ENCODE results near the gene GRM1. TPM values are rescaled to one million over a fixed set of nuclear protein-coding genes. Genes with fewer than 3 reads are reported as not detected.

Gene GRM1
- total RNA-seq, 4 donors from 2014 or later = under 0.01 to 0.19 TPM; not detected in 2

- Histone ChIP-seq H3K4me3 (no peak overlapping the region), H3K27me3 (no peaks in the 10 kb centered on the region), H3K36me3 (no peaks in the 10 kb centered on the region), H3K9me3 (no peaks in the 10 kb centered on the region), H3K27ac (replicated peaks in 1 of 4) (no peak overlapping the region), H3K4me1 (no peaks in the 10 kb centered on the region)
- intact Hi-C loops (cut with DNase I) = no loop called here
- WGBS = 63% methylated on average over 4 of the region's 4 CpGs
- TF ChIP-seq POLR2A (IDR thresholded peaks at IDR 0.05; ENCODE audit: low read depth) = no peak
- TF ChIP-seq, protein P1, sequence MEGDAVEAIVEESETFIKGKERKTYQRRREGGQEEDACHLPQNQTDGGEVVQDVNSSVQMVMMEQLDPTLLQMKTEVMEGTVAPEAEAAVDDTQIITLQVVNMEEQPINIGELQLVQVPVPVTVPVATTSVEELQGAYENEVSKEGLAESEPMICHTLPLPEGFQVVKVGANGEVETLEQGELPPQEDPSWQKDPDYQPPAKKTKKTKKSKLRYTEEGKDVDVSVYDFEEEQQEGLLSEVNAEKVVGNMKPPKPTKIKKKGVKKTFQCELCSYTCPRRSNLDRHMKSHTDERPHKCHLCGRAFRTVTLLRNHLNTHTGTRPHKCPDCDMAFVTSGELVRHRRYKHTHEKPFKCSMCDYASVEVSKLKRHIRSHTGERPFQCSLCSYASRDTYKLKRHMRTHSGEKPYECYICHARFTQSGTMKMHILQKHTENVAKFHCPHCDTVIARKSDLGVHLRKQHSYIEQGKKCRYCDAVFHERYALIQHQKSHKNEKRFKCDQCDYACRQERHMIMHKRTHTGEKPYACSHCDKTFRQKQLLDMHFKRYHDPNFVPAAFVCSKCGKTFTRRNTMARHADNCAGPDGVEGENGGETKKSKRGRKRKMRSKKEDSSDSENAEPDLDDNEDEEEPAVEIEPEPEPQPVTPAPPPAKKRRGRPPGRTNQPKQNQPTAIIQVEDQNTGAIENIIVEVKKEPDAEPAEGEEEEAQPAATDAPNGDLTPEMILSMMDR (IDR thresholded peaks at IDR 0.05) = no peak
- no peak for TF ChIP-seq EP300 (IDR thresholded peaks at IDR 0.05)
- TF ChIP-seq POLR2AphosphoS5 (IDR thresholded peaks at IDR 0.05) = no peak
- no peak for DNase-seq (ENCODE audit: extremely low spot score)
Observed at GRCh38 chr6:146194434-146194833, 165.6 kb downstream of the GRM1 start.

DNA sequence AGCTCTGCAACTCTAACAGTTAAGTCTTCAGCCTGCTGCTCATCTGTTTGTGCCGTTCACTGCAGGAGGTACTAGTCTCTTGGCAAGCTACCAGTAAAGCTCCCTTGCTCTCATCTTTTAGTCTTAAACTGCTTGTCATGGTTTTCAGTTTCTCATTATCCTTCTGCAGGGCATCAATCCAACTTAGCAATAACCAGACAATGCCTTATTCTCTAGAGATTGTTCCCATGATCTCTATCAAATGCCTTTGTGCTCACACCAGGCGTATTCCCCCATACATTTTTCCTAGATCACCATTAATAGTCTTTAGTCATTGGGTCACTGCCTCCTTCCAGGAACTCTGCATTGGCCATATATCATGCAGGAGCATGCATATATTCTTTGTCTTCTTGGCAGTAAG lies 171.3 kb downstream of the GRM1 start:
- intact Hi-C loops (cut with DNase I) = no loop called here

GRCh38 chr6:146202570-146202969 lies 173.7 kb downstream of the GRM1 start:
- DNase-seq (ENCODE audit: extremely low spot score) = no peak
- H3K4me1 ChIP-seq = no peaks in the 10 kb centered on the region
- no peaks in the 10 kb centered on the region for H3K36me3 ChIP-seq
- H3K27ac ChIP-seq (replicated peaks in 1 of 4) = no peak overlapping the region
- H3K27me3 ChIP-seq = no peaks in the 10 kb centered on the region
- 87% methylated on average over 9 of the region's 9 CpGs for WGBS
- TF ChIP-seq POLR2A (IDR thresholded peaks at IDR 0.05; ENCODE audit: low read depth) (no peak), POLR2AphosphoS5 (IDR thresholded peaks at IDR 0.05) (no peak)
- TF ChIP-seq, protein P1 (IDR thresholded peaks at IDR 0.05) = no peak
- intact Hi-C loops (cut with DNase I) = no loop called here
- H3K9me3 ChIP-seq = no peaks in the 10 kb centered on the region
- H3K4me3 ChIP-seq = no peak overlapping the region

More for the DNA sequence above, 171.3 kb downstream of the GRM1 start:
- Histone ChIP-seq H3K9me3 (no peaks in the 10 kb centered on the region), H3K27ac (replicated peaks in 1 of 4) (no peak overlapping the region), H3K27me3 (no peaks in the 10 kb centered on the region), H3K36me3 (no peaks in the 10 kb centered on the region), H3K4me1 (no peaks in the 10 kb centered on the region), H3K4me3 (no peak overlapping the region)
- 41% methylated on average over 2 of the region's 2 CpGs for WGBS
- no peak for DNase-seq (ENCODE audit: extremely low spot score)
- TF ChIP-seq POLR2AphosphoS5 (IDR thresholded peaks at IDR 0.05) (no peak), EP300 (IDR thresholded peaks at IDR 0.05) (no peak), POLR2A (IDR thresholded peaks at IDR 0.05; ENCODE audit: low read depth) (no peak)
- TF ChIP-seq, protein P1 (IDR thresholded peaks at IDR 0.05) = no peak

- WGBS = 84% methylated on average over 3 of the region's 3 CpGs
- no peak overlapping the region for H3K27ac ChIP-seq (replicated peaks in 1 of 4)
- H3K4me3 ChIP-seq = no peak overlapping the region
- TF ChIP-seq EP300 (IDR thresholded peaks at IDR 0.05) (no peak), POLR2AphosphoS5 (IDR thresholded peaks at IDR 0.05) (no peak), POLR2A (IDR thresholded peaks at IDR 0.05; ENCODE audit: low read depth) (no peak)
- TF ChIP-seq, protein P1 (IDR thresholded peaks at IDR 0.05) = no peak
- H3K4me1 ChIP-seq = no peaks in the 10 kb centered on the region
- no peaks in the 10 kb centered on the region for H3K36me3 ChIP-seq
- no peaks in the 10 kb centered on the region for H3K9me3 ChIP-seq
- DNase-seq (ENCODE audit: extremely low spot score) = no peak
- intact Hi-C loops (cut with DNase I) = no loop called here
- no peaks in the 10 kb centered on the region for H3K27me3 ChIP-seq
Observed at GRCh38 chr6:146209942-146210341, 181.1 kb downstream of the GRM1 start.

DNA sequence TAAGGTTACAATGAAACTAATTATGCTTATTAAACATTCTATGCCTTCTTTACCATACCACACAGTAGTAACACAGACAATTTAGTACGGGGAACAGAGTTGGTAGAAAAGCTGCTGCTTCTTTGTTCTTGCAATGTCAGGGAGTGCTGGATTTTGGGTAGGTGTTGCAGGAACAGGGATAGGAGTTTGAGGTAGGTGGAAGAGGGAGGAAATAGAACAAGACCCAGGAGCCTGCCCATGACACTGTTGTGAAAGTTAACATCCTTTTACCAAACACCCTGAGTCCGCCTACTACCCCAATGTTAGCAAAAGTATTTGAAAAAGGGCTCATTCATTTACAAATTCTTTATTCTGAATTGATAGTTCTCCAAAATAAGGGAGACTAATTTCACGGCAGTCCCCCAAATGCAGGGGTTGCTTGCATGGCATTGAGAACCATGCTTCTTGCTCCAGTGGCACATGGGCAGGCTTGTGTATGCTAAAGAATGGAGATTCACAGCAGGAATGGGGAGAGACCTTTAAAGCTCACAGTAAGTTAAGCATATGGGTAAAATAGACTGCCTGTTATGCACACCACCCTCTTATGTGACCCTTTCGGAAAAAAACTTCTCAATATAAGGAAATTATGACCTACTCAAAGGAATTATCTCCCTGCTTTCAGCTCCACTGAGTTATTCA lies 181.7 kb downstream of the GRM1 start:
- Histone ChIP-seq H3K27me3 (no peaks in the 10 kb centered on the region), H3K9me3 (no peaks in the 10 kb centered on the region), H3K4me3 (no peak overlapping the region), H3K4me1 (no peaks in the 10 kb centered on the region), H3K27ac (replicated peaks in 1 of 4) (no peak overlapping the region), H3K36me3 (no peaks in the 10 kb centered on the region)
- no peak for DNase-seq (ENCODE audit: extremely low spot score)
- intact Hi-C loops (cut with DNase I) = no loop called here
- TF ChIP-seq, protein P1 (IDR thresholded peaks at IDR 0.05) = no peak
- TF ChIP-seq POLR2AphosphoS5 (IDR thresholded peaks at IDR 0.05) = no peak
- no peak for TF ChIP-seq POLR2A (IDR thresholded peaks at IDR 0.05; ENCODE audit: low read depth)
- TF ChIP-seq EP300 (IDR thresholded peaks at IDR 0.05) = no peak
- 80% methylated on average over 4 of the region's 4 CpGs for WGBS
